Stimulated activated CD4-positive, alpha-beta T cell treated with anti-CD3 and anti-CD28 coated beads, Interleukin-15, amount 100 ng/mL, for 1 hour (primary cell): ENCODE data around the gene FHOD3.

Source experiments
- DNase-seq, 2 donors: peaks; one replicate each; pipeline ENCODE4 v3.0.0-alpha.2; 2020; ENCODE audit warnings: low read depth in 1 of 2, low spot score in 1 of 2

FHOD3 gene

DNA sequence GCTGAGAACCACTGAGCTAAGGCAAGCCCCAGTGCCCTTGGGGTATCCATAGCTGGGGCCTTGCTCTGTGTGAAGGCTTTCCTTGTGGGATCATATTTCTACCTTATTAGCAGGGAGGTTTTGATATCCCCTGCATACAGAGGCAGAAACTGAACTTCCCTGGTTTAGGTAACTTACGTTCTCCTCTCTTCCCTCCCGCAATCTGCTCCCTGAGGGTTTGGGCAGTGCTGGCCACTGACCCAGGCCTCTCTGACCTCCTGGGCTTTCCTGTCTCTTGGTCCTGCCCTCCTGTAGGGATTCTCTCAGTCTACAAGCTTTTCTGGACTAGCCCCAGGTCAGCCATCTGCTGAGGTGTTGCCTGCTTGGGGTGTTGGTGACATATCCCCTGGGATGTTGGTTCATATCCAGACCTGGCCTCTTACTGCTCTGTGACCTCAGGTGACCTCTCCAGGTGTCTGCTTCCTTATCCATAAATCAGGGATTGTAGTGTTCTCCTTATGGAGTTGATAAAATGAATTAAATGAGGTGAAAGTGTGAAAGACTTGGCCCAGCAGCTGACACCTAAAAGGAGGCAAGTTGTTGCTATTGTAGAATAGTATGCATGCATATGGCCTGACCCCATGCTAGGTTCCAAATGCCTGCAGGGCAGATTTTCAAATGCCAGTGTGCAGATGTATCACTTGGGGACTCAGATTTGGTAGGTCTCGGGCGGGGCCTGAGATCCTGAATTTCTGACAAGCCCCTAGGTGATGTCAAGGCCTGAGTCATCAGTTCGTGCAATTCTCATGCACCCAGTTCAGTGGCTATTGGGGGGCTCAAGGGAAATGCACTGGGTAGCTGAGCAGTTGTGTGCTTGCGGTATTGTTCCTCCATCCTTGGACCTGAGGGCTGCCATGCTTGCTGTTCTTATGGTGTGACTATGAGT lies 106.6 kb downstream of the FHOD3 start:
- no peak for DNase-seq

DNA sequence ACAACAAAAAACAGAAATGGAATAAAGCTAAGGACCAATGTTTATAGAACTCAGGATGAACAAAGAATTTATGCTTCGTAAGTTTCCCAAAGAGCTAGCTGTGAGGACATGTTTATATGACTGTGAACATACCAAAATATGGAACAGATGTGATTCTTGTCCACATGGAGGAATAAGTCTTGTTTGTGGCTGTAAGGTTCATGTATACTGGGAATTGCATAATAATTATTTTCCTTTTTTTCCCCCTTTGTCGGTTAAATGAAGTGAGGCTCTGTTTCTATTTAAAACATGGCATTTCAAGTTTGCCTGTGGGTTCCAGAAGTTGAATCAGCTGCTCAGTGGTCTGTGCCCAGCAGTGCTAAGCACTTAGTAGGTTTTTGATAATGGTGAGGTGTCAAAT lies 108.1 kb downstream of the FHOD3 start:
- no peak for DNase-seq

DNA sequence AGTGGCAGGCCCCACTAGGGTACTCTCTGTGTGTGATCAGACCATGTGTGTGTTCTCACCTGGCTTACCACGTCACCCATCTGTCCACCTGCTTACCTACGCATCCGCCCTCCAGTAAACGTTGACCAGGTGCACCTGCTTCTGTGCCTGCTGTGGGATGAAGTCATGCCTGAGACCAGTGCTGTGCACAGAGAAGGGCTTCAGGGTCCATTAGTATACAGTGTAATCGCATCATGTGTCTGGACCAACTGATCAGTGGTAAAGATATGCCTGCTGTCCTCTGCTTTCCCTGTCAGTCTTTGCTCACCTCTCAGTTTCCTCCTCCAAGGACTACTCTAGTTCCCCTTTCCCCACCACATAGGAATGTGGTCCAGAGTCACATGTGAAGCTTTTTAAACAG lies 109.3 kb downstream of the FHOD3 start:
- no peak for DNase-seq

DNA sequence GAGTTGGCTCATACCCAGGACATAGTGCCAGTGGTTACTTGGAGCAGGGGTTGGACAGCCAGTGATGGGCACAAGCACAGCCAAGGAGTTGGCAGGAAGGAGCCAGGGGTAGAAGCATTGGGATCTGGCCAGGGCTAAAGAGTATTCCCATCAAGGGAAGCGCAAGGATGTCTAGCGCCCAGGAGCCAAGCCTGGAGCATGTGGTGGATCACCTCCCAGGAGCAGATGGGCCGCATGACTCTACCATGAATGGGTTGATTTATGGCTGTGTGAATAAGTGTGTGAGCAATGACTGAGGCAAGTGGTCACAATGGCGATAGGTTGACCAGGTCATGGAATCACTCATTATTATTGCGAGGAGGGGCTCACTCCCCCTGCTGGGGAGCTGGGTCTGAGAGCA lies 111.1 kb downstream of the FHOD3 start:
- DNase-seq = no peak

DNA sequence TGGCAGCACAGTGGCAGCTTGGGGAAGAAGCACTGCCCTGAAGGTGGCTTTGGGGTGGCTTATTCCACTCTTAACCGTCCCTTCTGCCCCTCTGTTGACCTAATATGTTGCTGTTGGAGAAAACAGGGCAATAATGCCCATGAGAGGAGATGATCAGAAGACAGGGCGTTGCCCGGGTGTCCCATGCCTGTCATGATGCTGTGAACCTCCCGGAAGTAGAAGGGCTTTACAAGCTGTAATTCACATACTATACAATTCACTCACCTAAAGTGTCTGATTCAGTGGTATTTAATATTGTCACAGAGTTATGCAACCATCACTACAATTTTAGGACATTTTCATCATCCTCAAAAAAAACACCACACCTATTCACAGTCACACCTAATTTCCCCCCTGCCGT lies 112.3 kb downstream of the FHOD3 start:
- no peak for DNase-seq

DNA sequence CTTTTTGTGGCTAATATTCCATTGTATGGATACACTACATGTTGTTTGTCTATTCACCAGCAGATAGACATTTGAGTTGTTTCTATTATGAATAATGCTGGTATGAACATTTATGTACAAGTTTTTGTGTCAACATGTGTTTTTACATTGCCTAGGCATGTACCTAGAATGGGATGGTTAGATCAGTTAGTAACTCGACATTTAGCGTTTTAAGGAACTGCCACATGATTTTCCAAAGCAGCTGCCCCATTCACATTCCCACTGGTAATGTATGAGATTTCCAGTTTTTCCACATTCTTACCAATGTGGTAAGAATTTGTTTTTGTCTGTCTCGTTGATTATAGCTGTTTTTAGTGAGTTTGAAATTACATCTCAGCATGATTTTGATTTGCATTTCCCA lies 112.8 kb downstream of the FHOD3 start:
- DNase-seq = no peak

DNA sequence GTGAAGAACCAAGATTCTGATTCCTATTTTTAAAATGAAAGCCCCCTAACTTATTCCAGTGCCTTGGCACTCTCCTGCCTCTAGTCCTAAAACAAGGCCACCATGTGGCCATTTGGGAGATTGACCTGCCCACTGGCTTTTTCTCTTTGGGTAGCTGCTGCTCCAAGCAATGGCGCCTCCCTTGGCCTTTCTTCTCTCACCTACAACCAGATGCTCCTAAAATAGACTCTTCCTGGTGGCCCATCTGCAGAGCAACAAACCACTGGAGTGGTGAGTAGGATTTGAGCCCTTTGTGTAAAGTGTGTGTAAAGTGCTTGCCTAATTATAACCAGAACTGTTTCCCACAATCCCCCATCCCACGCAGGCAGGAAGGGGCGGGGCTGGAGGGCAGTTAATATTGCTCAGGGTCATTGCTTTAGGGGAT lies 114.2 kb downstream of the FHOD3 start:
- no peak for DNase-seq

DNA sequence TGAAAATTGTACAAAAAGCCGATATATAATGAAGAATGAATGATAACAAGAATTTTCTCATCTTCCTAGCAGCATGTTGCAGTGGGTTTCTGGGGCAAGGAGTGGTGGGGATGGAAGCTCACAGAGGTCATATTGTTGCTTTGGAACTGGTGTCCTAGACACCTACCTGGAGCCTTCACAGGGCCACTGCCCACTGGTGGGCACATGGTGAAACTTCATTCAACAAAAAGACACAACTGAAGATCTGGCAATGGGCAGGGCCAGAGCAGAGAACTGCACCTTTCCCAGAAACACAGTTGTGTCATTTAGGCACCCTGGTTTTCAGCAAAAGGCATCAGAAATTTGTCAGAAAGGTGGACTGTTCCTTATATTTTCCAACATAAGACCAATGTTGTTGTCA lies 115.3 kb downstream of the FHOD3 start:
- no peak for DNase-seq

DNA sequence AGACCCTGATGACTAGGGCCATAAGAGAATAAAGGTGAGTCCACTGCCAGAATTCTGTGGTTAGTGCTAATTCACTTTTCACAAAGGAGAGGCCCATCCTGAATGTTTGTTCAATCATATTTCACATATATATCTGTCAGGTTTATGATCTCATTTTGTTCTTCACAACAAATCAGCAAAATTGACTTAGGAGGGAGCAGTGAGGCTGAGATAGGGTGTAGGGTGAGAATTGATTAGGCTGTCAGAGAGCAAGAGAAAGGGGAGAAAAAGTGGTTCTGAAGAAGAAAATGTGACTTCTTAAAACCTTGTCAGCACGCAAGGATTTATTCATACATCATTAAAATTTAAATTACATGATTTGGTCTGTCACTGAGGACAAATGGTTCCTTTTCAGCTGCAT lies 117.7 kb downstream of the FHOD3 start:
- no peak for DNase-seq

DNA sequence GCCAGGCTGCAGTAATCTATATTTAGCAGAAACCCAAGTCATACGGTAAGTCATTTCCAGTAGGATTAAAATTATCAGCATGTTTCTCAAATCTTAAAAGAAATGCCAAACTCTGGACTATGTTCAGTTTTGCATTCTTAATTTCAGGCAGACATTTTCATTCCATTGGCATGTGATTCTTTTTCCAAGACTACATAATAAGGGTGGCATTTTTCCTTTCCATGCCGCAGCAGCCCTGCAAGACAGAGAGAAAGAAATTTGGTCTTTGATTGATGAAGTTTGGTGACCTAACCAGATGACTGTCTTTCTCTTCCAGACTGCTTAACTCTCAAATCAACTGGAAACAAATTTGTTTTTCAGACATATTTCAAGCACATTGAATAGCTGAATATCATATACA lies 118.1 kb downstream of the FHOD3 start:
- no peak for DNase-seq

DNA sequence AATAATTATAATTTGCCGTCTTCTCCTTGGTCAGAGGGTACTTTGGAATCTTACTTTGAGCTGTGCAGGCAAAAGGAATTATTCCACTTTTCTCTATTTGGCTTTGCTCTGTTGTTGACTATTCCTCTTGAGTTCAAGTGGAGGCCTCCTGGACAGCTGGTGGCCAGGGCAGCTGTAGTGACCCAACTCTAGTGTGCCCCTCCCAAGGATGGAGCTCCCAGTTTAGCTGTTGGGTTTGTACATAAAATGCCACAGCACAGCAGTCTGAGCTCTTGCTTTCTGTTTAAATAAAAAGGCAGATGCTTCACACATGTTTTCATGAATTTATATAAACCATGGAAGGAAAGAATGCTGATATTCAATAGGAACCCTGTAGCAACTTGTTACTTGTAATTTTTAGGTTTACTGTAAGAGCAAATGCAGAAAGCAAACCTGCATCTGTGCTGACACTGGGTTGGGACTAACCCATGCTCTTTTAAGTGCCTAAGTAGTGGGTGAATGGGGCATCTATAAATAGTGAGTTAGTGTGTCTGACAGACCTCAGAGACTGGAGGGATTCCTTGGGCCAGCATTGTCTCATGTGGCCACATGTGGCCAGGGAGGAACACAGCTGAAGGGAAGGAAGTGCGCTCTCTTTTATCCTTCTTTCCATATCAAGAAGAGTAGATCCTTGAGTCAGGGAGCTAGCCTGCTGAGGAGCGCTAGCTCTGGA lies 121.8 kb downstream of the FHOD3 start:
- DNase-seq = no peak

DNA sequence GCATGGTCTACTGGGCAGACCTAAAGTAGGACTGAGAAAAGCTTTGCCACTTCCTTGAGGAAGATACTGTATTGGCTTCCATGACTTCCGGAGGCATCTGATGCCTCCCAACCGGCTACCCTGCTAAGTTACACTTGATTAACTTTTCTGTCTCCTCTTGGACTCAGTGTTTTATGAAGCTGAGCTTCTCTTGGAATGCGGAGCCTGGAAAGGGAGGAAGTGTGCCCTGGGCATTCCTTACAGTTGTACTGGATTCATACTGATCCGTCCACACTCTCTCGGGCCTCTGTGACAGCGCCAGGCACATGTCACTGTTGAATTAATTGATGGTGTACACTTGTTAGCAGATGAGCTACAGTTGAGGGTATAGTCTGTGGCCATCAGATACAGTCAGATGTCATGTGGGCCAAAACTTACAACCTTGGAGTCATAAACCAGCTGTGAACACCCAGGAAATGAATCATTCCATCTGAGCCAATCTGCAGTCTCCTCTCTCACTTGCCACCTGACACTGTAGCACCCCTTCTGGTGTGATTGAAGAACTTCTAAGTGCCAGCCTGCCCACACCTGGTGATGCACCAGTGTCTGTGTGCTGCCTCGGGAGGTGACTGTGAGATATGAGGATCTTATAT lies 122.5 kb downstream of the FHOD3 start:
- no peak for DNase-seq

DNA sequence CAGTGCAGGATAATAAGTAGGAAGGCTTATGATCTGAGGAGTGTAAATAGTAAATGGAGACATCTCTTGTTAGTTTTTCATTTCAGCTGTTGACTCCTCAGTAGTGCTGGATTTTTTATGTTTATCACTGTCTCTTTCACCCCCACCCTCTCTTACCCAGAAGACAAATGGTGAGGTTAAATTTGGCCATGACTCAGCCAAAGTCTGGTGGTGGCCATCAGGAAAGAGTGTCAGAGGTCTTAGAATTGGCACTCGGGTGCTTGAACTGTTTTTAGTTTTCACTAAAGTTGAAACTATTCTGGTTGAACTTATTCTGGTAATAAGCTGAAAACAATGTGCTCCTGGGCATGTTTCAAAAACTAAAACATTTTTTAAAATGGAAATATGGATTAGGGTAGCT lies 123.3 kb downstream of the FHOD3 start:
- DNase-seq = no peak

DNA sequence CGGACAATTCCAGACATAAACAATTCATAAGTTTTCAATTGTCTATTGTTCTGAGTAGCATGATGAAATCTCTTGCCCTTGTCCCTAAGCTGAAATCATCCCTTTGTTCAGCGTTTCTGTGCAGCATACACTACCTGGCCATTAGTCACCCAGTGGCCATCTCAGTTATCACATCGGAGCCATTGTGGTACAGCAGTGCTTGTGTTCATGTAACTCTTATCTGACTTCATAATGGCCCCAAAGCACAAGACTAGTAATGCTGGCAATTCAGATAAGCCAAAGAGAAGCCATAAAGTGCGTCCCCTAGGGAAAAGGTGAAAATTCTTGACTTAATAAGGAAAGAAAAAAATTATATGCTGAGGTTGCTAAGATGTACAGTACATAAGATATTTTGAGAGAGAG lies 127.2 kb downstream of the FHOD3 start:
- no peak for DNase-seq

DNA sequence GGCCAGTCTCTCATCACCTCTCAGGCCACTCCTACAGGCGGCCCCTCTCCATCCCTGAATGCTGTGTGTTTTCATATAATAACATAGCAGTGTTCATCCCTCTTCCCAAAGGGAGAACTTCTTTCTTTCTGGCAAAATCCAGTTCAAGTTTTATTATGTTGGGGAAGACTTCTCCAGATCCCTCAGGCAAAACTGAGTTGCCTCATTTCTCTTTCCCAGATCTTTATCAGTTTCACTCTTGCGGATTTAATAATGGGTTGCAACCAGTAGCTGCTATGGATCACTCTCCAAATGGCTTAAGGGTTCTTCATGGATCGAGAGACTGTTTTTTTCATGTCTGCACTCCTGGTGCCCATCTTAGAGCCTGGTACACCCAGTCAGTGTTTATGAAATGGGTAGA lies 129.9 kb downstream of the FHOD3 start:
- DNase-seq = no peak

DNA sequence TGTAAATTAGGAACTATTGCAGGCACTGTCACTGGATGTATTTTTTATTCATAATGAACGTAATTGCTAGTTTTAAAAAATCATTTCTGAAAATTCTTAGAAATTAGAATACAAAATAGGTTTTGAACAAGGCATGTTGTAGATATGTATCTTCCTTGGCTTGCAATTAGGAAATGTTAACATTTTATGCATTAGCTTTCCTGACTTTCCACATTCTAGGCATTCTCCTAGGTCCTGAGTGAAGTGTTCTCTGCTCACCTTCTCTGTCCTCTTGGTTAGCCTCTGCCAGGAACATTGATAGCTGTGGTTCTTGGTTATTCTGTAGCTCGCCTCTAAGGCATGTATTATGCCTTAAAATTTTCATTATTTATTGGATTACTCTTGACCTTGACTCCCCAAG lies 130.3 kb downstream of the FHOD3 start:
- no peak for DNase-seq

DNA sequence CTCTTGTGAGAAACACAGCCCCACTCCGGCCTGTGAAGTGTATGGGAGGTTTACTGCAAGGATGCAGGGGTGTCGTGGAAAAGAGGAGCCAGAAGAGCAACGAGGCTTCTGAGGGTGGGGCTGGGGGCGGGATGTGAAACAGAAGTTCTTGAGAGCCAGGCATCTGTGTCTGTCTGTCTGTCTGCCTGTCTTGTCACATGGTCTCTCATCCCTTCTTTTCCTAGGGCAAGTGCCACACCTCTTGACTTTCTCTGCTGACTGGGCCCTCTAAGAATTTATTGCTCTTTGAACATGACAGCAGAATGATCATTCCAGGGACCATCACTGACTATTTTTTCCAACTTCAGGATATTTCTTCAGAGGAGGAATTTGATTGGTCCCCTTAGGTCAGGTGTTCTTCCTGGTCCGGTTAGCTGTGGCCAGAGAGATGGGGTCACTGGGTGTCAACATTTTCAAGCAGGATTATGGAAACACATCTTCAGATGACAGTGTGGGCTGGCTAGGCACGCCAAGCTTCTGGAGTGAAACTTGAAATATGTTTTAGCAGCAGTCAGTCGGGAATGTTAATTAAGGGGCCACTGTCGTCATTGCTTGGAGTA lies 131.0 kb downstream of the FHOD3 start:
- DNase-seq = no peak

DNA sequence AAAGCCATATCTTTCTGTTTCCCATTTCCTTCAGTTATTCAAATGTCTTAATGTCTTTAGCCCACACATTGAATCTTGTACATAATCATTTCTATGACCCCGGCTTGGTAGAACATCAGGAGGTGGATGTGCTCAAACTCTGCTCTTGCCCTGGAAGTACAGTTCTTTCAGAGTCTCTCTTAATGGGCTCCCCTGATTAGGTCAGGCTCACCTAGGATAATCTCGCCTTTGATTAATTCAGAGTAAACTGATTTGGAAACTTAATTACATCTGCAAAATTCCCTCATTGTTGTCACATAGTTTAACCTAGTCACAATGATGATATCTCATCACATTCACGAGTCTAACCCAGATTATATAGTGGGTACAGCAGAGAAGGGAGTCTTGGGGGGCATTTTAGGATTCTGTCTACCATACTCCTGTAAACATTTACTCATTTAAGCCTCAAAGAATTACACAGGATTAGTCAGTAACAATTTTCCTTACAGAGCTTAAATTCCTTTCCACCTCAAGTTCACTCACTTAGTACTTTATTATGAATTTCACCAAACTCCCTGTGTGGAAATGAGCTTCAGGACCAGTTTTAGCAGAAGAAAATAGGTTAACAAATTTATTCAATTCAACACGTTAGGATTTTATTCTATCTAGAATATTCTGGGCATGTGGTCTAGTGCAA lies 135.5 kb downstream of the FHOD3 start:
- no peak for DNase-seq

DNA sequence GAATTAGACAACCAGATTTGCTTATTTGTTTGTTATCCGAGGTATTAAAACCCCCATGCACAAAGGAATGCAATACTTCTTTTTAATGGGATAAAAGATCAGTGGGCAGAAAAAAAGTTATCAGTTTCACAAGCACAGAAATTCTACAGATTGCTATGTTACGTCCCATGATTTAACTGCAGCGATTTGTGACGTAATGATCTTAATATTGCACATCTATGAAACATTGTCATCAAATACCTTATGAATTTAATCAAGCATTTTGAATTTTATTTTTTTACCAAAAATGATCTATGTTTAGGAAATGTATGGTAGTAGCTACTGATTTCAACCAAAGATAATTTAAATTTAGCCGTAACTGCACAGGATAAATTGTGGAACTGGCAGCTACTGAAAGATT lies 138.9 kb downstream of the FHOD3 start:
- no peak for DNase-seq

DNA sequence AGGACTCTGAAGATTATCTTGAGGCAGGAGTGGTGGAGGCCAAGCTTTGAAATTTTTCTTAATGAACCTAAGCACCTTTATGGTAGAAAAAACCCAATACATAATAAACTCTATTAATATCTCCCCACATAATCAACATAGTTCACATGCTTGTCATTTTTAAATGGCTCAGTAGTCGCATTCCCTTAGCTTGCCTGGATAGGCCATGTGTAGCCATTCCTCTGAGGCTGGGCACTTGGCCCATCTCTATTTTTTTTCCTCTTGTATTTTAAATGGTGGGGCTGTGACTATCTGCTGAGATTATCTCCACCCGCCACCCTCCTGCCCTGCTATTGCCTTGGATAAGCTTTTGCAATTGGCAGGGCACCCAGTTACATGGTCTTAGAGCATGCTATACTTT lies 143.1 kb downstream of the FHOD3 start:
- no peak for DNase-seq
